Osteoblast (primary cell): Measurements from ENCODE around the gene HK1. TPM values are rescaled to one million over a fixed set of nuclear protein-coding genes. Genes with fewer than 3 reads are reported as not detected.

Experiments
- DNase-seq: peaks from one replicate; pipeline ENCODE4 v3.0.0; 2011; ENCODE audit warnings: low spot score, mixed read lengths; ENCODE audit not compliant: insufficient read length; ENCODE audit errors: missing footprints
- H2AFZ ChIP-seq: 2 replicates; pipeline ENCODE4 v1.6.0; 2011; ENCODE audit warnings: mild to moderate bottlenecking, low read length
- H3K27ac ChIP-seq: 2 replicates; pipeline ENCODE4 v1.5.1; 2011; ENCODE audit warnings: mild to moderate bottlenecking, low read depth, low read length, moderate library complexity
- H3K27me3 ChIP-seq: 2 replicates; pipeline ENCODE4 v1.6.0; 2012; ENCODE audit warnings: mild to moderate bottlenecking, control low read depth, inconsistent platforms, low read length, moderate library complexity; ENCODE audit not compliant: insufficient read depth
- H3K36me3 ChIP-seq: 2 replicates; pipeline ENCODE4 v1.5.1; 2011; ENCODE audit warnings: mild to moderate bottlenecking, low read length, control low read depth, moderate library complexity; ENCODE audit not compliant: insufficient read depth
- H3K4me1 ChIP-seq: 2 replicates; pipeline ENCODE4 v1.5.1; 2011; ENCODE audit warnings: mild to moderate bottlenecking, low read length, control low read depth, moderate library complexity; ENCODE audit not compliant: insufficient read depth
- H3K4me2 ChIP-seq: 2 replicates; pipeline ENCODE4 v1.6.0; 2011; ENCODE audit warnings: mild to moderate bottlenecking, low read length; ENCODE audit not compliant: insufficient read depth
- H3K4me3 ChIP-seq: fragments of 200-600 bp; sonication (generic); 3 replicates; pipeline ENCODE4 v1.5.1; 2012; ENCODE audit warnings: mild to moderate bottlenecking, low read length, inconsistent platforms; ENCODE audit not compliant: insufficient read depth
- H3K79me2 ChIP-seq: 2 replicates; pipeline ENCODE4 v1.6.0; 2012; ENCODE audit warnings: mild to moderate bottlenecking, low read length, control low read depth, inconsistent platforms; ENCODE audit not compliant: insufficient read depth
- H3K9me3 ChIP-seq: 2 replicates; pipeline ENCODE4 v1.5.1; 2011; ENCODE audit warnings: low read depth, low read length, control low read depth
- H4K20me1 ChIP-seq: 2 replicates; pipeline ENCODE4 v1.6.0; 2012; ENCODE audit warnings: mild to moderate bottlenecking, low read length, control low read depth; ENCODE audit not compliant: insufficient read depth
- CTCF ChIP-seq: IDR thresholded peaks from 2 replicates; pipeline ENCODE4 v1.5.1; 2011; ENCODE audit warnings: mild to moderate bottlenecking, low read depth, low read length, moderate library complexity; ENCODE audit errors: extremely low read depth
- total RNA-seq: library from RNA; depleted of rRNA; stranded (reverse); fragments of >200 nt; gene quantifications from 2 replicates; pipeline ENCODE4 v1.2.3, GENCODE V29; 2012

HK1 gene
- total RNA-seq, 1 donor = 111 TPM

GRCh38 chr10:69232736-69233480 is 45.4 kb upstream of the HK1 start:
- no peak overlapping the region for H3K27ac ChIP-seq
- H3K9me3 ChIP-seq = no peaks in the 10 kb centered on the region
- H2AFZ ChIP-seq = peak overlapping the region; percentile 29
- no peaks in the 10 kb centered on the region for H4K20me1 ChIP-seq
- TF ChIP-seq CTCF = no peak
- no peaks in the 10 kb centered on the region for H3K27me3 ChIP-seq
- no peak overlapping the region for H3K4me3 ChIP-seq
- H3K79me2 ChIP-seq = no peaks in the 10 kb centered on the region
- peak overlapping the region; percentile 23 for H3K4me2 ChIP-seq
- H3K4me1 ChIP-seq = peaks cover 9% of the 10 kb centered on the region
- DNase-seq = no peak
- no peaks in the 10 kb centered on the region for H3K36me3 ChIP-seq

GRCh38 chr10:69234447-69234846 is 43.8 kb upstream of the HK1 start:
- no peak for TF ChIP-seq CTCF
- Histone ChIP-seq H3K27ac (no peak overlapping the region), H3K9me3 (no peaks in the 10 kb centered on the region), H3K27me3 (no peaks in the 10 kb centered on the region), H2AFZ (no peak overlapping the region), H3K4me1 (peaks cover 15% of the 10 kb centered on the region), H3K4me2 (no peak overlapping the region), H3K36me3 (no peaks in the 10 kb centered on the region), H3K79me2 (no peaks in the 10 kb centered on the region), H3K4me3 (no peak overlapping the region), H4K20me1 (no peaks in the 10 kb centered on the region)
- DNase-seq = no peak

GRCh38 chr10:69237528-69238159 is 40.7 kb upstream of the HK1 start:
- peak; percentile 99 for TF ChIP-seq CTCF
- Histone ChIP-seq H3K36me3 (no peaks in the 10 kb centered on the region), H4K20me1 (no peaks in the 10 kb centered on the region), H3K79me2 (no peaks in the 10 kb centered on the region), H2AFZ (peak overlapping the region; percentile 78), H3K4me2 (peak overlapping the region; percentile 55), H3K27ac (no peak overlapping the region), H3K4me3 (no peak overlapping the region), H3K27me3 (no peaks in the 10 kb centered on the region), H3K9me3 (no peaks in the 10 kb centered on the region), H3K4me1 (peaks cover 30% of the 10 kb centered on the region)
- DNase-seq = peak; percentile 96

GRCh38 chr10:69239136-69239535 is 39.2 kb upstream of the HK1 start:
- no peaks in the 10 kb centered on the region for H3K36me3 ChIP-seq
- no peaks in the 10 kb centered on the region for H3K27me3 ChIP-seq
- no peaks in the 10 kb centered on the region for H3K9me3 ChIP-seq
- H2AFZ ChIP-seq = peak overlapping the region; percentile 85
- no peak for DNase-seq
- no peak overlapping the region for H3K4me2 ChIP-seq
- peak overlapping the region; percentile 48 for H3K27ac ChIP-seq
- no peaks in the 10 kb centered on the region for H3K79me2 ChIP-seq
- no peaks in the 10 kb centered on the region for H4K20me1 ChIP-seq
- H3K4me3 ChIP-seq = no peak overlapping the region
- peaks cover 32% of the 10 kb centered on the region for H3K4me1 ChIP-seq
- no peak for TF ChIP-seq CTCF
